ENCODE data around the gene VIM. TPM values are rescaled to one million over a fixed set of nuclear protein-coding genes. Genes with fewer than 3 reads are reported as not detected.
"Not testable (repeated sequence)": the region's sequence is repeated elsewhere in the genome, so short reads cannot be mapped to it uniquely, and the experiment has no call there.

The VIM gene
- total RNA-seq, 2 experiments from 2014 or later, result 515 to 525 TPM

GRCh38 chr10:17262502-17262901, 34.5 kb downstream of the VIM start:
- intact Hi-C loops (cut with micrococcal nuclease), result no loop called here
- POLR2A ChIA-PET, result no interaction called here
- no peak for DNase-seq
- Mint-ChIP-seq H3K27me3 (no peaks in the 10 kb centered on the region), H3K36me3 (peaks cover 7% of the 10 kb centered on the region), H3K4me3 (no peak overlapping the region), H3K4me1 (ENCODE audit: low read depth) (peaks cover 1% of the 10 kb centered on the region), H3K27ac (no peak overlapping the region), H3K9me3 (peaks cover 40% of the 10 kb centered on the region)
- CTCF ChIA-PET, result interaction anchor here (0.6 kb wide), 1 partner anchor 11 kb away, joined by 4 read pairs; no protein-coding TSS in a partner anchor

GRCh38 chr10:17263580-17263979, 35.5 kb downstream of the VIM start:
- no peak for DNase-seq
- POLR2A ChIA-PET, result no interaction called here
- intact Hi-C loops (cut with micrococcal nuclease), result no loop called here
- peaks cover 7% of the 10 kb centered on the region for H3K36me3 Mint-ChIP-seq
- no peak overlapping the region for H3K27ac Mint-ChIP-seq
- no peak overlapping the region for H3K4me3 Mint-ChIP-seq
- no peaks in the 10 kb centered on the region for H3K4me1 Mint-ChIP-seq (ENCODE audit: low read depth)
- peaks cover 5% of the 10 kb centered on the region for H3K27me3 Mint-ChIP-seq
- CTCF ChIA-PET, result no interaction called here
- peaks cover 40% of the 10 kb centered on the region for H3K9me3 Mint-ChIP-seq

GRCh38 chr10:17265468-17265867, 37.4 kb downstream of the VIM start:
- DNase-seq, result no peak
- no peak overlapping the region for H3K27ac Mint-ChIP-seq
- H3K27me3 Mint-ChIP-seq, result peaks cover 9% of the 10 kb centered on the region
- ChIA-PET POLR2A (no interaction called here), CTCF (interaction anchor here (1.6 kb wide), 1 partner anchor 8 kb away, joined by 6 read pairs; no protein-coding TSS in a partner anchor)
- no peak overlapping the region for H3K4me3 Mint-ChIP-seq
- H3K4me1 Mint-ChIP-seq (ENCODE audit: low read depth), result no peaks in the 10 kb centered on the region
- intact Hi-C loops (cut with micrococcal nuclease), result no loop called here
- H3K36me3 Mint-ChIP-seq, result peaks cover 7% of the 10 kb centered on the region
- peaks cover 40% of the 10 kb centered on the region for H3K9me3 Mint-ChIP-seq

GRCh38 chr10:17266549-17266948, 38.5 kb downstream of the VIM start:
- peaks cover 36% of the 10 kb centered on the region for H3K9me3 Mint-ChIP-seq
- H3K4me1 Mint-ChIP-seq (ENCODE audit: low read depth); POLR2A ChIA-PET; H3K27me3 Mint-ChIP-seq; DNase-seq; intact Hi-C loops (cut with micrococcal nuclease); H3K4me3 Mint-ChIP-seq; H3K36me3 Mint-ChIP-seq; H3K27ac Mint-ChIP-seq: not testable (repeated sequence)
- CTCF ChIA-PET, result interaction anchor here (1.6 kb wide), 1 partner anchor 10 kb away, joined by 6 read pairs; no protein-coding TSS in a partner anchor

- H3K27ac Mint-ChIP-seq, result no peak overlapping the region
- intact Hi-C loops (cut with micrococcal nuclease), result no loop called here
- POLR2A ChIA-PET, result no interaction called here
Measured at GRCh38 chr10:17272648-17273047, 44.6 kb downstream of the VIM start.

GRCh38 chr10:17273403-17273802, 45.4 kb downstream of the VIM start:
- Mint-ChIP-seq H3K27me3 (peaks cover 13% of the 10 kb centered on the region), H3K27ac (no peak overlapping the region), H3K4me1 (ENCODE audit: low read depth) (peaks cover 5% of the 10 kb centered on the region), H3K4me3 (no peak overlapping the region), H3K36me3 (no peaks in the 10 kb centered on the region), H3K9me3 (peaks cover 11% of the 10 kb centered on the region)
- ChIA-PET POLR2A (interaction anchor here (0.9 kb wide), 1 partner anchor 456 kb away, joined by 4 read pairs; the partner anchor contains the start of gene RSU1), CTCF (interaction anchor here (1.0 kb wide), 1 partner anchor 17 kb away, joined by 3 read pairs; no protein-coding TSS in a partner anchor)
- no peak for DNase-seq
- intact Hi-C loops (cut with micrococcal nuclease), result no loop called here

More at GRCh38 chr10:17272648-17273047, 44.6 kb downstream of the VIM start:
- H3K27me3 Mint-ChIP-seq, result peaks cover 18% of the 10 kb centered on the region
- no peak for DNase-seq
- CTCF ChIA-PET, result interaction anchor here (0.6 kb wide), 2 partner anchors 12 to 18 kb away, joined by 3 read pairs; no protein-coding TSS in a partner anchor
- H3K9me3 Mint-ChIP-seq, result peaks cover 11% of the 10 kb centered on the region
- no peaks in the 10 kb centered on the region for H3K36me3 Mint-ChIP-seq
- peaks cover 5% of the 10 kb centered on the region for H3K4me1 Mint-ChIP-seq (ENCODE audit: low read depth)
- H3K4me3 Mint-ChIP-seq, result no peak overlapping the region

- Mint-ChIP-seq H3K4me3 (no peak overlapping the region), H3K27ac (no peak overlapping the region), H3K9me3 (peaks cover 20% of the 10 kb centered on the region), H3K27me3 (peaks cover 7% of the 10 kb centered on the region), H3K4me1 (ENCODE audit: low read depth) (peaks cover 5% of the 10 kb centered on the region), H3K36me3 (peaks cover 2% of the 10 kb centered on the region)
- intact Hi-C loops (cut with micrococcal nuclease), result no loop called here
- ChIA-PET CTCF (no interaction called here), POLR2A (no interaction called here)
- no peak for DNase-seq
Measured at GRCh38 chr10:17276756-17277424, 48.8 kb downstream of the VIM start.

- H3K4me1 Mint-ChIP-seq (ENCODE audit: low read depth), result peaks cover 2% of the 10 kb centered on the region
- intact Hi-C loops (cut with micrococcal nuclease), result no loop called here
- peaks cover 31% of the 10 kb centered on the region for H3K9me3 Mint-ChIP-seq
- H3K4me3 Mint-ChIP-seq, result no peak overlapping the region
- POLR2A ChIA-PET, result no interaction called here
- no peak for DNase-seq
- peaks cover 7% of the 10 kb centered on the region for H3K27me3 Mint-ChIP-seq
- peaks cover 2% of the 10 kb centered on the region for H3K36me3 Mint-ChIP-seq
- no peak overlapping the region for H3K27ac Mint-ChIP-seq
- CTCF ChIA-PET, result no interaction called here
Measured at GRCh38 chr10:17278607-17279240, 50.7 kb downstream of the VIM start.

- ChIA-PET POLR2A (no interaction called here), CTCF (no interaction called here)
- intact Hi-C loops (cut with micrococcal nuclease), result no loop called here
- peaks cover 22% of the 10 kb centered on the region for H3K9me3 Mint-ChIP-seq
- H3K4me1 Mint-ChIP-seq (ENCODE audit: low read depth), result no peaks in the 10 kb centered on the region
- H3K27ac Mint-ChIP-seq, result no peak overlapping the region
- peaks cover 2% of the 10 kb centered on the region for H3K36me3 Mint-ChIP-seq
- H3K4me3 Mint-ChIP-seq, result no peak overlapping the region
- DNase-seq, result no peak
- H3K27me3 Mint-ChIP-seq, result peaks cover 1% of the 10 kb centered on the region
Measured at GRCh38 chr10:17282311-17282710, 54.3 kb downstream of the VIM start.

GRCh38 chr10:17286562-17287550, 58.8 kb downstream of the VIM start:
- no peaks in the 10 kb centered on the region for H3K36me3 Mint-ChIP-seq
- H3K9me3 Mint-ChIP-seq, result peaks cover 12% of the 10 kb centered on the region
- ChIA-PET CTCF (no interaction called here), POLR2A (no interaction called here)
- H3K27me3 Mint-ChIP-seq, result peaks cover 11% of the 10 kb centered on the region
- no peak for DNase-seq
- no peak overlapping the region for H3K27ac Mint-ChIP-seq
- no peak overlapping the region for H3K4me3 Mint-ChIP-seq
- intact Hi-C loops (cut with micrococcal nuclease), result no loop called here
- H3K4me1 Mint-ChIP-seq (ENCODE audit: low read depth), result peaks cover 5% of the 10 kb centered on the region
